GM13976 (cell line): Measurements from ENCODE around the gene SFRP5.

Experiments used
- DNase-seq: peaks from one replicate; pipeline ENCODE4 v3.0.0; 2012; ENCODE audit warnings: low spot score
- in situ Hi-C: fragments of 300-500 bp; cut with MboI; formaldehyde crosslinking; loops from one replicate; pipeline ENCODE4 v1.12.0; 2022; ENCODE audit warnings: low sequenced_read_pairs, mixed read lengths, inconsistent platforms; ENCODE audit not compliant: unreplicated experiment
- TF ChIP-seq, protein P1 (sequence below): IDR thresholded peaks from 2 replicates; pipeline ENCODE4 v1.5.1; 2012; ENCODE audit warnings: borderline replicate concordance, mild to moderate bottlenecking; ENCODE audit not compliant: insufficient read depth; ENCODE audit errors: extremely low read depth, missing control alignments, control extremely low read depth

SFRP5 gene

GRCh38 chr10:97766996-97767924, 4.5 kb downstream of the SFRP5 start:
- no peak for DNase-seq
- in situ Hi-C loops: no loop called here
- TF ChIP-seq, protein P1, sequence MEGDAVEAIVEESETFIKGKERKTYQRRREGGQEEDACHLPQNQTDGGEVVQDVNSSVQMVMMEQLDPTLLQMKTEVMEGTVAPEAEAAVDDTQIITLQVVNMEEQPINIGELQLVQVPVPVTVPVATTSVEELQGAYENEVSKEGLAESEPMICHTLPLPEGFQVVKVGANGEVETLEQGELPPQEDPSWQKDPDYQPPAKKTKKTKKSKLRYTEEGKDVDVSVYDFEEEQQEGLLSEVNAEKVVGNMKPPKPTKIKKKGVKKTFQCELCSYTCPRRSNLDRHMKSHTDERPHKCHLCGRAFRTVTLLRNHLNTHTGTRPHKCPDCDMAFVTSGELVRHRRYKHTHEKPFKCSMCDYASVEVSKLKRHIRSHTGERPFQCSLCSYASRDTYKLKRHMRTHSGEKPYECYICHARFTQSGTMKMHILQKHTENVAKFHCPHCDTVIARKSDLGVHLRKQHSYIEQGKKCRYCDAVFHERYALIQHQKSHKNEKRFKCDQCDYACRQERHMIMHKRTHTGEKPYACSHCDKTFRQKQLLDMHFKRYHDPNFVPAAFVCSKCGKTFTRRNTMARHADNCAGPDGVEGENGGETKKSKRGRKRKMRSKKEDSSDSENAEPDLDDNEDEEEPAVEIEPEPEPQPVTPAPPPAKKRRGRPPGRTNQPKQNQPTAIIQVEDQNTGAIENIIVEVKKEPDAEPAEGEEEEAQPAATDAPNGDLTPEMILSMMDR: no peak

DNA sequence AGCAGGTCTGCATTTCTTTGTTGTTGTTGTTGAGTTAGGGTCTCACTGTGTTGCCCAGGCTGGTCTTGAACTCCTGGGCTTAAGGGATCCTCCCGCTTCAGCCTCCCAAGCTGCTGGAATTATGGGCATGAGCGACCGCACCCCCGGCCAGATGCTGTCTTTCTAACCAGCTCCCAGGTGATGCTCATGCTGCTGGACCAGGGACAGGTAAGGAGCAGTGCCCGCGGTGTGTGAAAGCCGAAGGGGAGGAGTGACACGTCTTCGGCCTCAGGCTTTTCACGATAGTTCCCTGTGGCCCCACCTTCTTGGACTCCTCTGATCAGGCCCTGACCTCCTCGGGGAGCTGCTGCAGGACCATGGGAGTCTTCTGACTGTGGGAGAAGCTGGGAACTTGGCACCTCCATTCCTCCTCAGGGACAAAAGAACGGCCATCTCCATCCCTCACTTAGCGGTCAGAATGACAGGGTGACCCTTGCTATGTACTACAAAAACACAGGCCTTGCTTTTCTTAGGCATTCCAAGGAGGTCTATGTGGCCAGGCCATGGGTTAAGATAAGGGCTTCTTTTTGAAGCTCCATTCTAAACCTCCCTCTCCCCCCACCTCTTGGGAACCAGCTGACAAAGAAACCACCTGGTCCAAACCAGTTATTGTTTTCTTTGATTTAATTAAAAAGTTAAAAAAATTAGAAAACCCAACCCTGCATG, 5.5 kb downstream of the SFRP5 start:
- no peak for DNase-seq
- TF ChIP-seq, protein P1: no peak
- in situ Hi-C loops: no loop called here

GRCh38 chr10:97765201-97765600, 6.6 kb downstream of the SFRP5 start:
- TF ChIP-seq, protein P1: no peak
- no peak for DNase-seq
- in situ Hi-C loops: no loop called here

GRCh38 chr10:97764519-97764931, 7.3 kb downstream of the SFRP5 start:
- DNase-seq: no peak
- in situ Hi-C loops: no loop called here
- TF ChIP-seq, protein P1: no peak

DNA sequence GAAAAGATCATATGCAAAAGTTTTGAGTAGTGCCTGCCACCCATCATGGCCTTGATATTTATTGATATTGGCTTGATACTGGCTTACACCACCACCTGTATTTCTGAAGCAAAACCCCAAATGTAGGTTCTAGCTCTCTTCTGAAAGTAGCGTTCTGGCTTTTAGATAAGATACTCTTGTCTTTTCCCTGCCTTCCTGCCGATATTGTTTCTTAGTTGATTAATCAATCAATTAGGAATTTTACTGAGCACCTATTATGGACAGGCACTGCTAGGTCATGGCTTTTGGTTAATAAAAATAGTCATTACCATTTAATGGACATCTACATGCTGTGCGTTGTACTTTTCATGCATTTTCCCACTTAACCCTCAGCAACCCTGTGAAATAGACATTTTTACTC, 7.9 kb downstream of the SFRP5 start:
- TF ChIP-seq, protein P1: no peak
- no peak for DNase-seq
- in situ Hi-C loops: no loop called here

DNA sequence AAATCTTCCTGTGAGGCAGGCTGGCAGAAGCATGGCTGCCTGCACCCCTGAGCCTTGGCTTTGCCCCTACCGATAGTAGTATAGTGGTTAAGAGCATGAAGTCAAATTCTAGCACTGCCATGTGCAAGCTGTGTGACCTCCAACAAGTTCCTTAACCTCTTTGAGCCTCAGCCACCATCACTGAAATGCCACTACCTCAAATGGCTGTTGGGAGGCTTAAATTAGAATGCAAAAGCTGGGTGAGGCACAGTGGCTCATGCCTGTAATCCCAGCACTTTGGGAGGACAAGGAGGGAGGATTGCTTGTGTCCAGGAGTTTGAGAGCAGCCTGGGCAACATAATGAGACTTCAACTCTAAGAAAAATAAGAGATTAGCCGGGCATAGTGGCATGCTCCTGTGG, 8.4 kb downstream of the SFRP5 start:
- in situ Hi-C loops: no loop called here

More for the DNA sequence above, 8.4 kb downstream of the SFRP5 start:
- DNase-seq: no peak
- TF ChIP-seq, protein P1: no peak
